Measurements from ENCODE around the gene TEK.
"Not testable (repeated sequence)": the region's sequence is repeated elsewhere in the genome, so short reads cannot be mapped to it uniquely, and the experiment has no call there.

Gene TEK

GRCh38 chr9:27108981-27109541, at the start of gene TEK:
Gene TEK (plus strand): TSS chr9:27109225. CDS start chr9:27109591, 366 bp downstream.
- no peak for DNase-seq

- DNase-seq = no peak
Observed at GRCh38 chr9:27059412-27059811, 49.6 kb upstream of the TEK start.

DNA sequence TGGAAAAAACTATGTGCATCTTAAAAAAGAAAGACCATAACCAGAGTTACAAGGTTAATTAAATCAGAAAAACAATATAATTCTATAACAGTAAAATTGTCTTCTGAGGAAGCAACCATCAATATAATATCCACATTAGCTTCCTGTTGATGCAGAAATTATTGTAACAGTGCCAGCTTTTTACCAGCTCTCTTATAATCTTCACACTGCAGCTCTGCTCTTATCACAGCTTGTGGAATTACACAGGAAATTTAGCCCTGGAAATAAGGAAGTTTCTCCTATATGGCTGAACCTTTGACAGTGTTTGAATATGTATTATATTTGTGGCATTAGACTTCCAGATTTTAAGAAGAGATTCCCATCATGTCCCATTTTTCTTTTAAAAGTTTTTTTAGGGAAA, 49.1 kb upstream of the TEK start:
- no peak for DNase-seq

DNA sequence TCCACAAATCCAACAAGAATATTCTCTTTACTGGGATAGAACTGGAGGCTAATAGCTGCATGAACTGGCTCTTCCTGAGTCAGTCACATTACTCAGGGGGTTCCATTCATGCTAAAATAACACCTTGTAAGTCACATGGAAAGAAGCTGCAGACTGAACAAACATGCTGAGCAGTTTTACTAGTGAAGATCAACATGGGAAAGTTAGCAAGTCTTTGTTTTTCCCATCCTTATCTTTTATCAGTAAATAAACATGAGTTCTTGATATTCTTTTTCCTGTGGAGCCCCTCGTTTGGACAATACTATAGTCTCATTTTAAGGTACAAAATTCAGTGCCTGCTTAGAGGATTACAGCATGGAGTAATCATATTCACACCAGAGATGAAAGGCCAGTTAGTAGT, 43.7 kb upstream of the TEK start:
- no peak for DNase-seq

- DNase-seq = no peak
Observed at GRCh38 chr9:27073841-27074728, 34.9 kb upstream of the TEK start.

GRCh38 chr9:27078685-27079084, 30.3 kb upstream of the TEK start:
- no peak for DNase-seq

- DNase-seq = no peak
Observed at GRCh38 chr9:27085456-27085855, 23.6 kb upstream of the TEK start.

DNA sequence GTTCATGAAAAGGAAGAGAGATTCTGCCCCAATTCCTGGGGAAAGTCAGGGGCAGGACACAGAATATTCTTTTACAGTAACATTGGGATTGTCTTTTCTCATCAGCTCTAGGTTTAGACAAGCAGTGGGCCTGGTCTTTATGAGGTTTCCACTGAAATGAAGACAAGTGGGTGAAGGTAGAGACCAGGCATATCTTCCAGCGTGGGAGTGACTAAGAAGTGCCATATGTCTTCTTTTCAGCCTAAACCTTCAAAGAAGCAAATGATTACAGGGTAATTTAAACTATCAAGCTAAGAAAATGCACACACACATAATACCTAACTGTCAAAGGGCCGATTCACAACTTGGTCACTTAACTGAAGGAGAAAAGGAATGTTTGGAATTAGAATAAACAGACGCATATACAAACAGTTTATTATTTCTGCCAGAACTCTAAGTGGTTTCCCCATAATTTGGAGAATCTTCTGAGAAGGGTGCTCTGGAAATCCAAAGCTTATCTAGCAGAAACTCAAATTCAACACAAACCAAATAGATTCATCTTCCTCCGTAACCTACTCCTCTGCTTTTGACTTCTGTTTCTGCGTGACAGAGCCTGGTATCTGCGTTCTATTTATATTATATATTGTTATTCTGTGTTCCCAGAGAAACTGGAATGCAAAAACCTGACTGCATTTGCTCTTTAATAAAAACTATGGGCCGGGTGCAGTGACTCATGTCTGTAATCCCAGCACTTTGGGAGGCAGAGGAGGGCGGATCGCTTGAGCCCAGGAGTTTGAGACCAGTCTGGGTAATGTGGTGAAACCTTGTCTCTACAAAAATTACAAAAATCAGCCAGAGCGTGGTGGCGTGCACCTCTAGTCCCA, 22.0 kb upstream of the TEK start:
- DNase-seq = no peak

DNA sequence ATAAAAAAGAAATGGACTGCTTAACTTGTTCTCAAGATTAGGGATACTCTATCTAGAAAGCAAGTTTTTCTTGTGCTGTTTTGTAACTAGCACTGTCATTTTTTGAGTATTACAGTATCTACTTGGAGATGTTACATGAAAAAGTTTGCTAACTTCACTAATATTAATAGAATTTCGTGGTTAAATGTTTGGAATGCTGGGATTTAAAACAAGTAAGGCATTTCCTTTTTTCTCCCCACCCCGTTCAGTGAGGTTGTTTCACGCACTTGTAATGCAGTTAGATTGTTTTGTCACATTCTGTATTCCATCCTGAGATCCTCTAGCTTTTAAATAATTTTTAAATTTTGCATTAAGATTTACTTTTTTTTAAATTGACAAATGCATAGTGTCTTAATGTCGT, 20.0 kb upstream of the TEK start:
- no peak for DNase-seq

DNA sequence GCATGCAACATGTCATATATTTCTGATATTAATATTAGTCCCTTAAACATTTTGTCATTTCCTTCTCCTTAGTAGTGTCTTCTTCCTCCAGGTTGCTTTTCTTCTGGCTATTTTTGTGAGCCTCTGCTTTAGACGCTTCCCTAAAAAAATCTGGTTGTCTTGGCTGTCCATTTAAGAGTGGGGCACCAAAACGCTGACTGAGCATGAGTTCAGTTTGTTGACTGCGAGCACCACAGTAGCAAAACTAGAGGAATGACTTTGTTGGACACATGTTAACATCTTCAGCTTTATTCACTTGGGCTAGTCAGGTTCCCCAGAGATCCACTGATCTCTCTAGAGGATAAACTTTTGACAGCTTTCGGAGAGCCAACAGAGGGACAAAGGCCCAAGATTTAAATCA, 19.3 kb upstream of the TEK start:
- DNase-seq = no peak

GRCh38 chr9:27090231-27090630, 18.8 kb upstream of the TEK start:
- no peak for DNase-seq

GRCh38 chr9:27090711-27091110, 18.3 kb upstream of the TEK start:
- no peak for DNase-seq

- DNase-seq = not testable (repeated sequence)
Observed at GRCh38 chr9:27092496-27092895, 16.5 kb upstream of the TEK start.

DNA sequence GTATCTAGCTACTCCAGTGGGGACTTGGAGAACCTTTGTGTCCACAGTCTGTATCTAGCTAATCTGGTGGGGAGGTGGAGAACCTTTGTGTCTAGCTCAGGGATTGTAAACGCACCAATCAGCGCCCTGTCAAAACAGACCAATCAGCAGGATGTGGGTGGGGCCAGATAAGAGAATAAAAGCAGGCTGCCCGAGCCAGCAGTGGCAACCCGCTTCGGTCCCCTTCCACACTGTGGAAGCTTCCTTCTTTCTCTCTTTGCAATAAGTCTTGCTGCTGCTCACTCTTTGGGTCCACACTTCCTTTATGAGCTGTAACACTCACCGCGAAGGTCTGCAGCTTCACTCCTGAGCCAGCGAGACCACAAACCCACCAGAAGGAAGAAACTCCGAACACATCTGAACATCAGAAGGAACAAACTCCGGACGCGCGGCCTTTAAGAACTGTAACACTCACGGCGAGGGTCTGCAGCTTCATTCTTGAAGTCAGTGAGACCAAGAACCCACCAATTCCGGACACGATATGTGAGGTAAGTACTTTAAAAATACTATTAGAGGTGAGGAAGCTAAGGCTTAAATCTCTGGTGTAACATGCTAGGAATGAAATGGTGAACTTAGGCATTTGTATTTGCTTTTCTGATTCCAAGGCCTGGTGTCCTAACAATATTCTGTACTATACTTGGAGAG, 15.5 kb upstream of the TEK start:
- not testable (repeated sequence) for DNase-seq

GRCh38 chr9:27094640-27095298, 14.3 kb upstream of the TEK start:
- DNase-seq = no peak

- DNase-seq = no peak
Observed at GRCh38 chr9:27107241-27107640, 1.8 kb upstream of the TEK start.

- no peak for DNase-seq
Observed at GRCh38 chr9:27109621-27110020, 596 bp downstream of the TEK start.

DNA sequence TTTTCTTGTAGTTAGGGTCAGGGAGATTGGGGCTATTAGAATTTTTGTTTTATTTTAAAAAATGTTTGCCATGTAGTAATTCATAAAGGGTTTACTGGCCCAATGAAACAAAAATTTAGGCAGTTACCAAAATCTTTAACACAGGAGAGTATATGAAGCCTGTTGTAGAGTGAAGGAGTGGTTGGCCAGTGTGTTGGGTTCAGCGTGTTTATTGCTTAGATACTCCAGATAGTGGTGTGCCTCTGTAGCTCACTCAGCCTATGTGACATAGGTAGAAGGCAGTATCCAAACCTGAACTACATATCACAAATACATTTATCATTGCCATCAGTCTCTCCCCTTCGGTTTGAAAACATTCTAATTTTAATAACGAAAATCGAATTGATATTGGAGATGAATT, 1.2 kb downstream of the TEK start:
- DNase-seq = no peak

GRCh38 chr9:27112235-27112634, 3.2 kb downstream of the TEK start:
- DNase-seq = no peak

- no peak for DNase-seq
Observed at GRCh38 chr9:27117489-27118135, 8.6 kb downstream of the TEK start.

GRCh38 chr9:27118916-27119315, 9.9 kb downstream of the TEK start:
- DNase-seq = no peak

GRCh38 chr9:27124151-27124550, 15.1 kb downstream of the TEK start:
- no peak for DNase-seq
